CD4-positive, CD25-positive, alpha-beta regulatory T cell (primary cell): ENCODE data around the gene FBXL7. TPM values are rescaled to one million over a fixed set of nuclear protein-coding genes. Genes with fewer than 3 reads are reported as not detected.

Experiments
- ATAC-seq, 2 donors: fragments of 150-1000 bp; cut with Tn5 transposase; one replicate each; pipeline ENCODE4 v1.10.0; 2021; ENCODE audit warnings: low read depth in 2 of 2, moderate number of reproducible peaks in 2 of 2, moderate library complexity in 1 of 2
- DNase-seq, 3 donors: peaks; one replicate each; pipeline versions ENCODE4 v3.0.0 to v3.0.0-alpha.2; 2012 to 2022; ENCODE audit warnings: mixed read lengths in 1 of 3
- H3K27ac ChIP-seq: one replicate; pipeline ENCODE4 v1.7.0; 2013; ENCODE audit warnings: mild to moderate bottlenecking, low read length; ENCODE audit not compliant: insufficient read depth, poor library complexity, severe bottlenecking
- H3K27me3 ChIP-seq: one replicate; pipeline ENCODE4 v1.7.0; 2013; ENCODE audit warnings: low read length; ENCODE audit not compliant: control insufficient read depth, insufficient read depth
- H3K36me3 ChIP-seq: one replicate; pipeline ENCODE4 v1.7.0; 2013; ENCODE audit warnings: mild to moderate bottlenecking, low read length, moderate library complexity; ENCODE audit not compliant: control insufficient read depth, insufficient read depth
- H3K4me1 ChIP-seq: 2 replicates; pipeline ENCODE4 v1.7.0; 2013; ENCODE audit warnings: mild to moderate bottlenecking, low read length; ENCODE audit not compliant: insufficient read depth, control insufficient read depth, poor library complexity, severe bottlenecking
- H3K4me3 ChIP-seq: one replicate; pipeline ENCODE4 v1.7.0; 2013; ENCODE audit warnings: low read depth, mild to moderate bottlenecking, low read length, moderate library complexity
- H3K9me3 ChIP-seq, 2 experiments: 1 replicate in 1 of 2; 2 replicates in 1 of 2; pipeline ENCODE4 v1.7.0; 2013; ENCODE audit warnings: low read length in 2 of 2, mild to moderate bottlenecking in 1 of 2, moderate library complexity in 1 of 2; ENCODE audit not compliant: control insufficient read depth in 2 of 2
- H3K27ac Mint-ChIP-seq, 3 donors: one replicate each; pipeline ENCODE4 v1.8.0; 2020 to 2022; ENCODE audit warnings: mild to moderate bottlenecking in 3 of 3, mixed read lengths in 3 of 3, moderate library complexity in 2 of 3
- H3K27me3 Mint-ChIP-seq: one replicate; pipeline ENCODE4 v1.8.0; 2022; ENCODE audit warnings: mild to moderate bottlenecking, mixed read lengths
- H3K36me3 Mint-ChIP-seq: one replicate; pipeline ENCODE4 v1.8.0; 2020; ENCODE audit warnings: mixed read lengths
- H3K4me1 Mint-ChIP-seq, 4 donors: one replicate each; pipeline ENCODE4 v1.8.0; 2020 to 2022; ENCODE audit warnings: mixed read lengths in 4 of 4, mild to moderate bottlenecking in 1 of 4
- H3K4me3 Mint-ChIP-seq, 4 donors: one replicate each; pipeline ENCODE4 v1.8.0; 2020 to 2022; ENCODE audit warnings: mild to moderate bottlenecking in 4 of 4, mixed read lengths in 4 of 4, moderate library complexity in 3 of 4
- H3K9me3 Mint-ChIP-seq, 7 donors: one replicate each; pipeline ENCODE4 v1.8.0; 2020 to 2022; ENCODE audit warnings: mixed read lengths in 7 of 7, mild to moderate bottlenecking in 3 of 7, moderate library complexity in 2 of 7
- polyA plus RNA-seq, 4 donors: library from polyadenylated mRNA; unstranded; fragments of 300-500 nt; fragmentation: Illumina TruSeq; gene quantifications; one replicate each; pipeline ENCODE4 v1.2.3, GENCODE V29; 2021
- total RNA-seq: library from RNA; stranded (reverse); gene quantifications from one replicate; pipeline ENCODE4 v1.2.3, GENCODE V29; 2022

Gene FBXL7
- total RNA-seq = not detected
- not detected for polyA plus RNA-seq

DNA sequence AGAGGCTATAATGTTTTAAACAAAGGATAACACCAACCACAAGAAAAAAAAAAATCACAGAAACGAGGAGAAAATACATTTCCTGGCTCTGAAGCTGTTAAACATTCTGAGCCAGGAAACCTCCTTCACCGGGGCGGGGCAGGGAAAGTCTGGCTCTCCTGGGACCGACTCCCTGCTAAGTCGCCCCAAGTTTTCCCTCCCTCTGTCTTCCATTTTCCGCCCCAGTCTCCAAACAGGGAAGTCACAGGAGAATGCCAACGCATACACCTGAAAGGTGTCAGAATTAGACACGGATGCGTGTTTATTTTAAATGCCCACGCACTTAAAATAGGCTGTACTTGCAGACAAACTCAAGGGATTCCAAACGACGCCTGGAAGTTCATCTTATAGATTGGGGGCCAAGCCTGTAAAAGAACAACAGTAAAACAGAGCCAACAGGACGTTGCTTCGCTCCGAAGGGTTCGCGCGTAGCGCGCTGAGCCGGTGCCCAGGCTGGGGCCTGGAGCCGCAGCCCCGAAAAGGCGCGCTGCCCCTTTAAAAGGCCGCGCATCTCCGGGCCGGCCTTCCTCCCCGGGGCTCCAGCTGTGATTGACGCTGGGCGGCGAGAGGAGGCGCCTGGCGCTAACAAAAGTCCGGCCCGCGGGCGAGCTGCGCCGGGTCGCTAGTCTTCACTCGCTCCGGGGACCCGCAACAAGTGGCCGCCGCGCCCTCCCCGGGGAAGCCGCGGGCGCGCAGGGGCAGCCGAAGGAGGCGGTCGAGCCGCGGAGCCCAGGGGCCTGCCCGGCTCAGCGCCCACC lies at the start of gene FBXL7:
FBXL7 (plus strand) TSS at position 653 of the 797 bp plus-strand sequence.
- Histone ChIP-seq H3K36me3 (no peaks in the 10 kb centered on the region), H3K9me3 (no peaks in the 10 kb centered on the region), H3K4me1 (no peaks in the 10 kb centered on the region), H3K27ac (no peak within 1 kb of the TSS), H3K4me3 (no peak within 1 kb of the TSS), H3K27me3 (no peaks in the 10 kb centered on the region)
- Mint-ChIP-seq H3K27me3 (peaks cover 39% of the 10 kb centered on the region), H3K4me1 (no peaks in the 10 kb centered on the region), H3K27ac (no peak within 1 kb of the TSS), H3K36me3 (no peaks in the 10 kb centered on the region), H3K9me3 (peaks cover 0 to 4% (median 0%) of the 10 kb centered on the region in 7 donors), H3K4me3 (no peak within 1 kb of the TSS)
- ATAC-seq (no peak), DNase-seq (no peak)

GRCh38 chr5:15450473-15450872 lies 49.5 kb upstream of the FBXL7 start:
- H3K9me3 ChIP-seq = no peaks in the 10 kb centered on the region
- H3K36me3 ChIP-seq = no peaks in the 10 kb centered on the region
- Mint-ChIP-seq H3K4me3 (no peak overlapping the region), H3K36me3 (no peaks in the 10 kb centered on the region), H3K27ac (no peak overlapping the region), H3K9me3 (peaks cover 0 to 12% (median 7%) of the 10 kb centered on the region in 7 donors), H3K27me3 (no peaks in the 10 kb centered on the region), H3K4me1 (no peaks in the 10 kb centered on the region)
- H3K27ac ChIP-seq = no peak overlapping the region
- H3K4me1 ChIP-seq = no peaks in the 10 kb centered on the region
- DNase-seq (no peak), ATAC-seq (no peak)
- H3K27me3 ChIP-seq = no peaks in the 10 kb centered on the region
- H3K4me3 ChIP-seq = no peak overlapping the region

GRCh38 chr5:15450949-15451348 lies 49.0 kb upstream of the FBXL7 start:
- H3K9me3 Mint-ChIP-seq = peaks cover 0 to 17% (median 7%) of the 10 kb centered on the region in 7 donors
- no peak overlapping the region for H3K27ac Mint-ChIP-seq
- no peaks in the 10 kb centered on the region for H3K4me1 Mint-ChIP-seq
- H3K4me3 Mint-ChIP-seq = no peak overlapping the region
- DNase-seq (no peak), ATAC-seq (no peak)
- no peak overlapping the region for H3K4me3 ChIP-seq
- H3K27ac ChIP-seq = no peak overlapping the region
- H3K9me3 ChIP-seq = no peaks in the 10 kb centered on the region
- H3K4me1 ChIP-seq = no peaks in the 10 kb centered on the region
- no peaks in the 10 kb centered on the region for H3K27me3 Mint-ChIP-seq
- no peaks in the 10 kb centered on the region for H3K36me3 Mint-ChIP-seq
- no peaks in the 10 kb centered on the region for H3K27me3 ChIP-seq
- H3K36me3 ChIP-seq = no peaks in the 10 kb centered on the region

- peaks cover 1 to 20% (median 7%) of the 10 kb centered on the region in 7 donors for H3K9me3 Mint-ChIP-seq
- no peaks in the 10 kb centered on the region for H3K36me3 ChIP-seq
- no peaks in the 10 kb centered on the region for H3K4me1 ChIP-seq
- no peak overlapping the region for H3K27ac Mint-ChIP-seq
- H3K4me1 Mint-ChIP-seq = no peaks in the 10 kb centered on the region
- H3K9me3 ChIP-seq = no peaks in the 10 kb centered on the region
- ATAC-seq (no peak), DNase-seq (no peak)
- H3K36me3 Mint-ChIP-seq = no peaks in the 10 kb centered on the region
- no peak overlapping the region for H3K4me3 Mint-ChIP-seq
- H3K4me3 ChIP-seq = no peak overlapping the region
- no peak overlapping the region for H3K27ac ChIP-seq
- no peaks in the 10 kb centered on the region for H3K27me3 Mint-ChIP-seq
- no peaks in the 10 kb centered on the region for H3K27me3 ChIP-seq
These were observed 48.0 kb upstream of the FBXL7 start for GRCh38 chr5:15452030-15452429.

- DNase-seq = no peak
- Histone ChIP-seq H3K27ac (no peak overlapping the region), H3K4me3 (no peak overlapping the region), H3K27me3 (no peaks in the 10 kb centered on the region), H3K4me1 (no peaks in the 10 kb centered on the region), H3K36me3 (no peaks in the 10 kb centered on the region), H3K9me3 (no peaks in the 10 kb centered on the region)
- H3K9me3 Mint-ChIP-seq = peaks cover 1 to 25% (median 7%) of the 10 kb centered on the region in 7 donors
- H3K27me3 Mint-ChIP-seq = no peaks in the 10 kb centered on the region
- H3K4me3 Mint-ChIP-seq = no peak overlapping the region
- H3K4me1 Mint-ChIP-seq = no peaks in the 10 kb centered on the region
- no peak overlapping the region for H3K27ac Mint-ChIP-seq
- H3K36me3 Mint-ChIP-seq = no peaks in the 10 kb centered on the region
- no peak for ATAC-seq
These were observed 47.2 kb upstream of the FBXL7 start for GRCh38 chr5:15452781-15453180.

DNA sequence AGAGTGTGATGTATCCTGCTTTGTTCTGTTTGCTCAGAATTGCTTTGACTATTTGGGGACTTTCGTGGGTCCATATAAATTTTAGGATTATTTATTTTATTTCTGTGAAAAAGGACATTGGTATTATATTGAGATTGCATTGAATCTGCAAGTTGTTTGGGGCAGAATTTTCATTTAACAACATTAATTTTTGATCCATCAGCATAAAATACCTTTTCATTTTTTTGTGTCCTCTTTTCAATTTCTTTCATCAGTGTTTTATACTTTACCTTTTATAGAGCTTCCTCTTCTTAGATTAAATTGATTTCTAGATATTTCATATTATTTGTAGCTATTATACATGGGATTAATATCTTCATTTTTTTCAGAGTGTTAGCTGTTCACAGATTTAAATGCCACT lies 40.8 kb upstream of the FBXL7 start:
- Mint-ChIP-seq H3K9me3 (peaks cover 0 to 20% (median 6%) of the 10 kb centered on the region in 7 donors), H3K4me1 (no peaks in the 10 kb centered on the region), H3K4me3 (no peak overlapping the region), H3K27ac (no peak overlapping the region), H3K27me3 (no peaks in the 10 kb centered on the region), H3K36me3 (no peaks in the 10 kb centered on the region)
- Histone ChIP-seq H3K36me3 (no peaks in the 10 kb centered on the region), H3K4me1 (no peaks in the 10 kb centered on the region), H3K27me3 (no peaks in the 10 kb centered on the region), H3K4me3 (no peak overlapping the region), H3K9me3 (no peaks in the 10 kb centered on the region), H3K27ac (no peak overlapping the region)
- no peak for ATAC-seq
- no peak for DNase-seq

GRCh38 chr5:15463231-15463980 lies 36.6 kb upstream of the FBXL7 start:
- Histone ChIP-seq H3K36me3 (no peaks in the 10 kb centered on the region), H3K4me3 (no peak overlapping the region), H3K4me1 (no peaks in the 10 kb centered on the region), H3K27me3 (no peaks in the 10 kb centered on the region), H3K9me3 (no peaks in the 10 kb centered on the region), H3K27ac (no peak overlapping the region)
- Mint-ChIP-seq H3K4me1 (no peaks in the 10 kb centered on the region), H3K36me3 (no peaks in the 10 kb centered on the region), H3K27me3 (no peaks in the 10 kb centered on the region), H3K27ac (no peak overlapping the region), H3K9me3 (peaks cover 0 to 16% (median 2%) of the 10 kb centered on the region in 7 donors), H3K4me3 (no peak overlapping the region)
- ATAC-seq = no peak
- DNase-seq = no peak
